HepG2 (cell line): ENCODE measurements around the gene NR3C2. TPM values are rescaled to one million over a fixed set of nuclear protein-coding genes. Genes with fewer than 3 reads are reported as not detected.

Experiments
- ATAC-seq: fragments of 200-7000 bp; cut with Tn5 transposase; 3 replicates; pipeline ENCODE4 v1.9.1; 2020; ENCODE audit warnings: mild to moderate bottlenecking, moderate library complexity
- BruUV-seq: library from RNA; stranded (reverse); fragments of 400-500 nt; replicated peaks from 2 replicates; lab custom pipeline; 2021; lab: Mats Ljungman, UMichigan
- CTCF ChIA-PET: fragments of 300-600 bp; formaldehyde crosslinking; extraction: SDS; loops from one replicate; lab custom pipeline; 2021; ENCODE audit warnings: low total read pairs, inconsistent platforms, low intra/inter-chr PET ratio; lab: Yijun Ruan, JAX
- POLR2A ChIA-PET: fragments of 350-600 bp; sonication (Branson Sonifier 250); formaldehyde crosslinking; loops from one replicate; lab custom pipeline; 2020; ENCODE audit warnings: antibody characterized with exemption, inconsistent platforms; lab: Yijun Ruan, JAX
- DNase-seq: peaks from one replicate; pipeline ENCODE4 v3.0.0-alpha.2; 2015; ENCODE audit warnings: low spot score
- FAIRE-seq: peaks from 3 replicates; lab custom pipeline; 2011; peaks lifted over from hg19 to GRCh38; lab: Jason Lieb, UNC
- H2AFZ ChIP-seq: one replicate; pipeline ENCODE4 v1.6.1; 2011; ENCODE audit warnings: low read length, inconsistent platforms
- H3K27ac ChIP-seq: fragments of 300-600 bp; 3 replicates; pipeline ENCODE4 v1.8.0; 2011; ENCODE audit warnings: mixed run types, mild to moderate bottlenecking, mixed read lengths, low read length, inconsistent platforms; ENCODE audit not compliant: insufficient read depth; ENCODE audit errors: extremely low read length
- H3K27me3 ChIP-seq, 2 experiments: fragments of 200-600 bp in 1 of 2; 2 replicates in 1 of 2; 3 replicates in 1 of 2; pipeline versions ENCODE4 v1.6.0 to v1.8.0; 2011; ENCODE audit warnings: low read length in 2 of 2, mild to moderate bottlenecking in 2 of 2, moderate library complexity in 2 of 2, inconsistent platforms in 1 of 2; ENCODE audit not compliant: insufficient read depth in 2 of 2, control insufficient read depth in 1 of 2
- H3K36me3 ChIP-seq, 2 experiments: fragments of 200-600 bp in 1 of 2; replicated peaks in 1 of 2; 2 replicates in 1 of 2; 3 replicates in 1 of 2; pipeline versions ENCODE4 v1.5.1 to v1.8.0; 2011; ENCODE audit warnings: low read length in 2 of 2, inconsistent platforms in 1 of 2; ENCODE audit not compliant: insufficient read depth in 2 of 2, control insufficient read depth in 1 of 2
- H3K4me1 ChIP-seq: 2 replicates; pipeline ENCODE4 v1.5.1; 2012; ENCODE audit warnings: low read length, inconsistent platforms; ENCODE audit not compliant: insufficient read depth
- H3K4me2 ChIP-seq: 2 replicates; pipeline ENCODE4 v1.6.0; 2011; ENCODE audit warnings: low read depth, low read length, inconsistent platforms
- H3K4me3 ChIP-seq, 3 experiments: fragments of 200-600 bp in 1 of 3; sonication (generic), shearing (Covaris generic) in 1 of 3; replicated peaks in 1 of 3; 2 replicates each; pipeline ENCODE4 v1.5.1; 2011 to 2016; ENCODE audit warnings: low read length in 3 of 3, inconsistent platforms in 2 of 3, low read depth in 2 of 3, mild to moderate bottlenecking in 2 of 3, control low read depth in 1 of 3, mixed read lengths in 1 of 3; ENCODE audit not compliant: insufficient read depth in 1 of 3
- H3K79me2 ChIP-seq: one replicate; pipeline ENCODE4 v1.6.1; 2011; ENCODE audit warnings: low read length, inconsistent platforms; ENCODE audit not compliant: insufficient read depth
- H3K9ac ChIP-seq: 2 replicates; pipeline ENCODE4 v1.6.0; 2011; ENCODE audit warnings: mild to moderate bottlenecking, low read depth, low read length, inconsistent platforms; ENCODE audit not compliant: insufficient read depth
- H3K9me3 ChIP-seq: 2 replicates; pipeline ENCODE4 v1.5.1; 2012; ENCODE audit warnings: mild to moderate bottlenecking, low read length
- H4K20me1 ChIP-seq: 2 replicates; pipeline ENCODE4 v1.6.0; 2011; ENCODE audit warnings: inconsistent platforms, mild to moderate bottlenecking, low read length, moderate library complexity; ENCODE audit not compliant: insufficient read depth
- CHD4 ChIP-seq: fragments of 200-600 bp; sonication (generic); IDR thresholded peaks from 2 replicates; pipeline ENCODE4 v1.7.0; 2017; ENCODE audit warnings: mild to moderate bottlenecking, low read length, borderline replicate concordance
- HOXA3 ChIP-seq: sonication (generic); formaldehyde crosslinking; IDR thresholded peaks from 2 replicates; pipeline ENCODE4 v1.5.0; 2020; ENCODE audit warnings: missing genetic modification reagents
- NBN ChIP-seq: fragments of 450-650 bp; conservative IDR thresholded peaks from 2 replicates; pipeline ENCODE4 v1.6.1; 2017
- PATZ1 ChIP-seq: sonication (generic); formaldehyde crosslinking; IDR thresholded peaks from 2 replicates; pipeline ENCODE4 v1.4.0; 2020; ENCODE audit warnings: missing genetic modification reagents
- PBX3 ChIP-seq: sonication (generic); formaldehyde crosslinking; IDR thresholded peaks from 2 replicates; pipeline ENCODE4 v1.8.1; 2023; ENCODE audit warnings: missing genetic modification reagents, inconsistent platforms, borderline replicate concordance
- PRDM4 ChIP-seq: sonication (generic); formaldehyde crosslinking; IDR thresholded peaks from 2 replicates; pipeline ENCODE4 v1.9.0; 2021; ENCODE audit warnings: missing genetic modification reagents, borderline replicate concordance
- REPIN1 ChIP-seq: sonication (generic); formaldehyde crosslinking; IDR thresholded peaks from 2 replicates; pipeline ENCODE4 v1.8.0; 2022; ENCODE audit warnings: missing genetic modification reagents, low read depth, mild to moderate bottlenecking, borderline replicate concordance
- TEAD3 ChIP-seq: optimal IDR thresholded peaks from 2 replicates; pipeline ENCODE3; 2016; ENCODE audit warnings: borderline replicate concordance
- ZBTB2 ChIP-seq: sonication (generic); formaldehyde crosslinking; IDR thresholded peaks from 2 replicates; pipeline ENCODE4 v1.8.0; 2022; ENCODE audit warnings: low read depth, missing genetic modification reagents
- ZHX2 ChIP-seq, 2 experiments: sonication (generic) in 1 of 2; formaldehyde crosslinking in 1 of 2; IDR thresholded peaks; 2 replicates each; pipeline versions ENCODE4 v1.6.1 to v1.9.0; 2014 to 2022; ENCODE audit warnings: antibody characterized with exemption in 1 of 2, borderline replicate concordance in 1 of 2, inconsistent platforms in 1 of 2, low read depth in 1 of 2, missing genetic modification reagents in 1 of 2
- ZNF792 ChIP-seq: IDR thresholded peaks from 2 replicates; pipeline ENCODE4 v1.6.1; 2016
- WGBS: methylation state at CpG from one replicate; pipeline ENCODE4 v1.1.6; 2017; ENCODE audit warnings: low lambda C conversion rate; 5-methylcytosine and 5-hydroxymethylcytosine counted together
- in situ Hi-C: cut with HindIII; loops from 2 replicates; pipeline ENCODE4 v1.10.0; 2017; ENCODE audit warnings: low pct_unique_long_range_greater_than_20kb; ENCODE audit not compliant: extremely low pct_ligation_motif_present
- intact Hi-C: fragments of 100-400 bp; cut with micrococcal nuclease; formaldehyde crosslinking; loops from one replicate; pipeline ENCODE4 v1.10.0; 2022; ENCODE audit not compliant: unreplicated experiment
- polyA plus RNA-seq, 8 experiments: library from polyadenylated mRNA; depleted of rRNA in 3 of 8; stranded (reverse) in 7 of 8; unstranded in 1 of 8; fragments of >200 nt; fragmentation: Illumina TruSeq in 4 of 8; extraction: Trizol in 4 of 8; gene quantifications; 2 replicates each; pipeline versions ENCODE4 v1.2.1 to v1.2.3, GENCODE V29; 2011 to 2016; ENCODE audit warnings: low read depth in 4 of 8, missing spikeins in 1 of 8, mixed read lengths in 1 of 8; ENCODE audit not compliant: insufficient read depth in 1 of 8
- total RNA-seq, 5 experiments: library from RNA; depleted of rRNA; stranded (reverse); fragments of >200 nt; fragmentation: Illumina TruSeq; extraction: Trizol; gene quantifications; 2 replicates each; pipeline ENCODE4 v1.2.3, GENCODE V29; 2016; ENCODE audit warnings: low read depth in 1 of 5

Gene NR3C2
- total and polyA plus RNA-seq, 2 of the 13 experiments (the other 11 are each of a cell fraction or from before 2014, with no cell fraction given): 0.26 to 0.46 TPM

- ChIA-PET CTCF (no interaction called here), POLR2A (no interaction called here)
- H4K20me1 ChIP-seq: no peaks in the 10 kb centered on the region
- no peak overlapping the region for H2AFZ ChIP-seq
- H3K4me1 ChIP-seq: peaks cover 17% of the 10 kb centered on the region
- no peaks in the 10 kb centered on the region for H3K27me3 ChIP-seq
- H3K79me2 ChIP-seq: no peaks in the 10 kb centered on the region
- DNase-seq (no peak), FAIRE-seq (no peak), ATAC-seq (no peak)
- no peaks in the 10 kb centered on the region for H3K36me3 ChIP-seq
- no peak overlapping the region for H3K27ac ChIP-seq
- H3K9ac ChIP-seq: no peak overlapping the region
- BruUV-seq: no TSS peak
- in situ Hi-C loops (no loop called here), intact Hi-C loops (no loop called here)
- WGBS: 12% methylated on average over 4 of the region's 4 CpGs
- no peak overlapping the region for H3K4me3 ChIP-seq
- H3K4me2 ChIP-seq: no peak overlapping the region
- H3K9me3 ChIP-seq: no peaks in the 10 kb centered on the region
- no peak for TF ChIP-seq TEAD3
- no peak for TF ChIP-seq ZBTB2 (CRISPR knock-in tag)
- no peak for TF ChIP-seq REPIN1
- TF ChIP-seq PRDM4: no peak
- TF ChIP-seq ZHX2 (IDR thresholded peaks at IDR 0.05; ENCODE audit: low read depth): no peak
- TF ChIP-seq ZHX2 (CRISPR knock-in tag; IDR thresholded peaks at IDR 0.05; ENCODE audit: borderline replicate concordance): no peak
- TF ChIP-seq NBN: no peak
- TF ChIP-seq HOXA3 (CRISPR knock-in tag): no peak
- no peak for TF ChIP-seq PBX3
- TF ChIP-seq CHD4: no peak
- no peak for TF ChIP-seq PATZ1
- TF ChIP-seq ZNF792 (CRISPR knock-in tag): no peak
Observed at GRCh38 chr4:148263127-148263526, 179.1 kb downstream of the NR3C2 start.
